H9 (cell line): ENCODE results near the gene DDI2. TPM values are rescaled to one million over a fixed set of nuclear protein-coding genes. Genes with fewer than 3 reads are reported as not detected.
A peak's percentile ranks its signal among the peaks of the same experiment; 100 is the strongest.

Experiments
- DNase-seq: peaks from one replicate; pipeline ENCODE4 v3.0.0-alpha.2; 2017
- H2AFZ ChIP-seq: one replicate; pipeline ENCODE4 v1.6.1; 2013; ENCODE audit warnings: mild to moderate bottlenecking, low read length, control low read depth, moderate library complexity
- H2AK5ac ChIP-seq: 2 replicates; pipeline ENCODE4 v1.6.1; 2013; ENCODE audit warnings: low read length, control low read depth, mixed read lengths; ENCODE audit not compliant: insufficient read length
- H2BK120ac ChIP-seq: one replicate; pipeline ENCODE4 v1.6.1; 2013; ENCODE audit warnings: low read depth, mild to moderate bottlenecking, low read length, control low read depth, inconsistent platforms; ENCODE audit not compliant: poor library complexity, severe bottlenecking
- H2BK12ac ChIP-seq: 2 replicates; pipeline ENCODE4 v1.6.1; 2013; ENCODE audit warnings: low read length, control low read depth, mixed read lengths, low read depth; ENCODE audit not compliant: insufficient read length
- H2BK15ac ChIP-seq: 2 replicates; pipeline ENCODE4 v1.6.1; 2013; ENCODE audit warnings: low read depth, low read length, control low read depth
- H2BK20ac ChIP-seq: one replicate; pipeline ENCODE4 v1.6.1; 2013; ENCODE audit warnings: low read depth, mild to moderate bottlenecking, low read length, control low read depth, inconsistent platforms; ENCODE audit not compliant: poor library complexity, severe bottlenecking
- H2BK5ac ChIP-seq: 2 replicates; pipeline ENCODE4 v1.6.1; 2013; ENCODE audit warnings: low read length, control low read depth, mixed read lengths; ENCODE audit not compliant: insufficient read length
- H3K14ac ChIP-seq: 2 replicates; pipeline ENCODE4 v1.6.1; 2013; ENCODE audit warnings: low read length, control low read depth; ENCODE audit not compliant: insufficient read depth
- H3K18ac ChIP-seq: 2 replicates; pipeline ENCODE4 v1.6.1; 2013; ENCODE audit warnings: low read depth, mild to moderate bottlenecking, mixed read lengths, low read length, control low read depth; ENCODE audit not compliant: insufficient read length
- H3K23ac ChIP-seq: 2 replicates; pipeline ENCODE4 v1.6.1; 2013; ENCODE audit warnings: low read length, control low read depth, mixed read lengths, low read depth; ENCODE audit not compliant: insufficient read length
- H3K23me2 ChIP-seq: 2 replicates; pipeline ENCODE4 v1.6.1; 2013; ENCODE audit warnings: low read depth, mild to moderate bottlenecking, mixed read lengths, low read length, control low read depth; ENCODE audit not compliant: insufficient read length, poor library complexity, severe bottlenecking
- H3K27ac ChIP-seq: 2 replicates; pipeline ENCODE4 v1.5.1; 2013; ENCODE audit warnings: low read length, control low read depth, mixed read lengths, low read depth; ENCODE audit not compliant: insufficient read length
- H3K27me3 ChIP-seq: 2 replicates; pipeline ENCODE4 v1.6.1; 2013; ENCODE audit warnings: low read length, control low read depth, inconsistent platforms; ENCODE audit not compliant: insufficient read depth
- H3K4ac ChIP-seq: 2 replicates; pipeline ENCODE4 v1.6.1; 2013; ENCODE audit warnings: low read depth, mild to moderate bottlenecking, control low read depth, inconsistent platforms, low read length, moderate library complexity
- H3K4me1 ChIP-seq: 2 replicates; pipeline ENCODE4 v1.6.1; 2013; ENCODE audit warnings: low read length, control low read depth, inconsistent platforms; ENCODE audit not compliant: insufficient read depth
- H3K4me2 ChIP-seq: 2 replicates; pipeline ENCODE4 v1.6.1; 2013; ENCODE audit warnings: low read length, control low read depth, mixed read lengths; ENCODE audit not compliant: insufficient read length, insufficient read depth
- H3K56ac ChIP-seq: 2 replicates; pipeline ENCODE4 v1.6.1; 2013; ENCODE audit warnings: low read depth, mild to moderate bottlenecking, mixed read lengths, low read length, control low read depth; ENCODE audit not compliant: insufficient read length
- H3K79me1 ChIP-seq: 2 replicates; pipeline ENCODE4 v1.6.1; 2013; ENCODE audit warnings: low read depth, mild to moderate bottlenecking, moderate library complexity, low read length, control low read depth, inconsistent platforms; ENCODE audit not compliant: insufficient read depth, poor library complexity, severe bottlenecking
- H3K79me2 ChIP-seq: 2 replicates; pipeline ENCODE4 v1.6.1; 2013; ENCODE audit warnings: low read length, control low read depth, inconsistent platforms; ENCODE audit not compliant: insufficient read depth
- H3K9ac ChIP-seq: 2 replicates; pipeline ENCODE4 v1.6.1; 2013; ENCODE audit warnings: low read length, control low read depth, mixed read lengths; ENCODE audit not compliant: insufficient read length; ENCODE audit errors: extremely low read depth
- H3K9me3 ChIP-seq: one replicate; pipeline ENCODE4 v1.6.1; 2013; ENCODE audit warnings: low read depth, low read length, inconsistent platforms; ENCODE audit not compliant: control insufficient read depth
- H3T11ph ChIP-seq: one replicate; pipeline ENCODE4 v1.6.1; 2013; ENCODE audit warnings: mild to moderate bottlenecking, low read length, control low read depth, inconsistent platforms
- H4K20me1 ChIP-seq: one replicate; pipeline ENCODE4 v1.6.1; 2013; ENCODE audit not compliant: control insufficient read depth, insufficient read length, insufficient read depth
- H4K5ac ChIP-seq: 2 replicates; pipeline ENCODE4 v1.6.1; 2013; ENCODE audit warnings: low read depth, mild to moderate bottlenecking, mixed read lengths, low read length, control low read depth; ENCODE audit not compliant: insufficient read length
- H4K8ac ChIP-seq: replicated peaks from 2 replicates; pipeline ENCODE4 v1.6.1; 2013; ENCODE audit warnings: low read length, control low read depth, mixed read lengths, low read depth; ENCODE audit not compliant: insufficient read length
- H4K91ac ChIP-seq: 2 replicates; pipeline ENCODE4 v1.6.1; 2013; ENCODE audit warnings: low read depth, mild to moderate bottlenecking, moderate library complexity, mixed read lengths, low read length, control low read depth; ENCODE audit not compliant: insufficient read length
- H3K27ac Mint-ChIP-seq, 3 experiments: 2 replicates in 2 of 3; 3 replicates in 1 of 3; pipeline ENCODE4 v1.8.0; 2020 to 2021; ENCODE audit warnings: mixed read lengths in 3 of 3, mild to moderate bottlenecking in 1 of 3, moderate library complexity in 1 of 3
- H3K27me3 Mint-ChIP-seq: 2 replicates; pipeline ENCODE4 v1.8.0; 2021; ENCODE audit warnings: low read depth, mild to moderate bottlenecking, moderate library complexity, mixed read lengths
- H3K36me3 Mint-ChIP-seq, 3 experiments: 2 replicates in 2 of 3; 3 replicates in 1 of 3; pipeline ENCODE4 v1.8.0; 2020 to 2021; ENCODE audit warnings: low read depth in 3 of 3, mixed read lengths in 3 of 3; ENCODE audit not compliant: insufficient read depth in 1 of 3
- H3K4me1 Mint-ChIP-seq, 2 experiments: 2 replicates each; pipeline ENCODE4 v1.8.0; 2020; ENCODE audit warnings: mixed read lengths in 2 of 2
- H3K4me3 Mint-ChIP-seq, 2 experiments: 2 replicates in 1 of 2; 3 replicates in 1 of 2; pipeline ENCODE4 v1.8.0; 2020 to 2021; ENCODE audit warnings: mild to moderate bottlenecking in 2 of 2, mixed read lengths in 2 of 2, moderate library complexity in 1 of 2
- H3K9me3 Mint-ChIP-seq, 2 experiments: 2 replicates in 1 of 2; 3 replicates in 1 of 2; pipeline ENCODE4 v1.8.0; 2020; ENCODE audit warnings: mild to moderate bottlenecking in 2 of 2, mixed read lengths in 2 of 2, moderate library complexity in 1 of 2
- CTCF ChIP-seq: fragments of 200-600 bp; sonication (generic); conservative IDR thresholded peaks from 3 replicates; pipeline ENCODE4 v1.8.0; 2021; ENCODE audit warnings: antibody characterized with exemption, mild to moderate bottlenecking
- WGBS: extraction: QIAGEN DNeasy Blood & Tissue Kit; methylation state at CpG from one replicate; pipeline ENCODE4 v1.1.7; 2013; ENCODE audit warnings: missing lambda C conversion rate, low lambda C conversion rate, mixed read lengths; ENCODE audit not compliant: insufficient read length; ENCODE audit errors: extremely low coverage; 5-methylcytosine and 5-hydroxymethylcytosine counted together
- total RNA-seq: library from RNA; stranded (reverse); gene quantifications from 2 replicates; pipeline ENCODE4 v1.2.1, GENCODE V29; 2021

DDI2 gene
- total RNA-seq, 1 experiment from 2014 or later, result 45.0 TPM

- no peak overlapping the region for H3T11ph ChIP-seq
- no peak overlapping the region for H2AK5ac ChIP-seq
- H3K4me1 Mint-ChIP-seq, result peaks cover 2 to 3% of the 10 kb centered on the region in 2 experiments; a peak in 1 of 4 replicates
- no peak overlapping the region for H2BK15ac ChIP-seq
- H3K4me2 ChIP-seq, result no peak overlapping the region
- no peak overlapping the region for H4K5ac ChIP-seq
- TF ChIP-seq CTCF, result no peak
- no peaks in the 10 kb centered on the region for H3K23me2 ChIP-seq
- no peaks in the 10 kb centered on the region for H3K9me3 ChIP-seq
- no peak overlapping the region for H3K4me3 Mint-ChIP-seq
- no peak overlapping the region for H3K9ac ChIP-seq
- no peaks in the 10 kb centered on the region for H4K20me1 ChIP-seq
- H3K56ac ChIP-seq, result no peak overlapping the region
- H3K4me1 ChIP-seq, result no peaks in the 10 kb centered on the region
- no peak overlapping the region for H3K4ac ChIP-seq
- no CpG with 5 or more reads among the region's 1 CpG for WGBS
- H3K27me3 ChIP-seq, result no peaks in the 10 kb centered on the region
- no peak for DNase-seq
- peaks cover 22 to 57% (median 56%) of the 10 kb centered on the region in 3 experiments; a peak in 6 of 7 replicates for H3K36me3 Mint-ChIP-seq
- H3K18ac ChIP-seq, result no peak overlapping the region
- no peak overlapping the region for H4K8ac ChIP-seq
- no peak overlapping the region for H3K14ac ChIP-seq
- H3K27me3 Mint-ChIP-seq, result no peaks in the 10 kb centered on the region
- no peak overlapping the region for H4K91ac ChIP-seq
- H2BK20ac ChIP-seq, result no peak overlapping the region
- H3K79me1 ChIP-seq, result peaks cover 6% of the 10 kb centered on the region
- no peaks in the 10 kb centered on the region for H3K9me3 Mint-ChIP-seq
- H3K23ac ChIP-seq, result no peak overlapping the region
- no peak overlapping the region for H2AFZ ChIP-seq
- no peak overlapping the region for H3K27ac ChIP-seq
- H2BK12ac ChIP-seq, result no peak overlapping the region
- peaks cover 12% of the 10 kb centered on the region; the same call in 1 of the 2 replicates for H3K79me2 ChIP-seq
- 0 out of 7 replicates have a peak overlapping the region, but pooled peaks of 1 of the 3 experiments have one; percentile 39 for H3K27ac Mint-ChIP-seq
- H2BK120ac ChIP-seq, result no peak overlapping the region
- no peak overlapping the region for H2BK5ac ChIP-seq
Measured at GRCh38 chr1:15628003-15628402, 10.7 kb downstream of the DDI2 start.
